ENCODE data around the gene STH. TPM values are rescaled to one million over a fixed set of nuclear protein-coding genes. Genes with fewer than 3 reads are reported as not detected.

Gene STH
- total and polyA plus RNA-seq, 10 of the 15 experiments (the other 5 are each of a cell fraction or from before 2014, with no cell fraction given), result not detected

GRCh38 chr17:46020023-46020761, 21.1 kb downstream of the STH start (continued):
- TF ChIP-seq, protein P1, sequence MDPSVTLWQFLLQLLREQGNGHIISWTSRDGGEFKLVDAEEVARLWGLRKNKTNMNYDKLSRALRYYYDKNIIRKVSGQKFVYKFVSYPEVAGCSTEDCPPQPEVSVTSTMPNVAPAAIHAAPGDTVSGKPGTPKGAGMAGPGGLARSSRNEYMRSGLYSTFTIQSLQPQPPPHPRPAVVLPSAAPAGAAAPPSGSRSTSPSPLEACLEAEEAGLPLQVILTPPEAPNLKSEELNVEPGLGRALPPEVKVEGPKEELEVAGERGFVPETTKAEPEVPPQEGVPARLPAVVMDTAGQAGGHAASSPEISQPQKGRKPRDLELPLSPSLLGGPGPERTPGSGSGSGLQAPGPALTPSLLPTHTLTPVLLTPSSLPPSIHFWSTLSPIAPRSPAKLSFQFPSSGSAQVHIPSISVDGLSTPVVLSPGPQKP (IDR thresholded peaks at IDR 0.05; ENCODE audit: low read depth, low read length), result no peak
- no peak for TF ChIP-seq RAD21 (IDR thresholded peaks at IDR 0.05; ENCODE audit: insufficient read depth, low read depth, low read length)
- 0 out of 2 replicates have a peak, but pooled peaks have one; percentile 31 for TF ChIP-seq IKZF1 (conservative IDR thresholded peaks at IDR 0.05)
- peak; percentile 30; the same call in 1 of the 2 replicates for TF ChIP-seq YY1 (IDR thresholded peaks at IDR 0.05; ENCODE audit: low read depth, low read length)
- peak; percentile 83 for TF ChIP-seq SPI1 (IDR thresholded peaks at IDR 0.05; ENCODE audit: borderline replicate concordance, insufficient read depth, low read depth, low read length)
- TF ChIP-seq IKZF2 (IDR thresholded peaks at IDR 0.05), result 0 out of 4 replicates have a peak, but pooled peaks of 1 of the 2 experiments have one; percentile 13
- no peak for TF ChIP-seq SUZ12 (IDR thresholded peaks at IDR 0.05; ENCODE audit: unreplicated experiment)
- TF ChIP-seq ZNF207 (IDR thresholded peaks at IDR 0.05; ENCODE audit: borderline replicate concordance), result no peak

DNA sequence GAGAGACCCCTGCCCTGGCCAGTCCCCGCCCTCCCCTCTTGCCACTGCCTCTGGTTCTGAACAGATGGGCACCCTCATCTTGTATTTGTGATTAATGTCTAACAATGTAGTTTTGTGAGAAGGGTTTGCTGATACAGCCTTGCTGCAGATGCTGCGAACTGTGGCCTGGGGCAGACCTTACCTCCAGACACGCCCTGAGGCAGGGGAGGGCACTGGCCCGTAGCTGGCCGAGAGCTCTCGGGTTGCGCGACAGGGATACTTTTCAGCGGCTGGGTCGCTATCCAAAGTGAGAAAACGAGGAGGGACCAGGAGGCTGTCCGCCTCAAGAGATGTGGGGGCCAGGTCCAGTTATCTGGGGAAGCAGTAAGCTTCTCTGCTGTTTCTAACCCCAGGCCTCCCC, 21.9 kb downstream of the STH start:
- POLR2A ChIA-PET, result interaction anchor here (1.3 kb wide), 1 partner anchor 124 kb away, joined by 7 read pairs; no protein-coding TSS in a partner anchor
- no peaks in the 10 kb centered on the region for H3K27me3 ChIP-seq (replicated peaks in 1 of 2; ENCODE audit: control insufficient read depth in 2 of 2, insufficient read depth in 2 of 2, low read length in 1 of 2)
- no peak overlapping the region for H3K9ac ChIP-seq (ENCODE audit: control insufficient read depth, insufficient read depth, low read length)
- no peak for ATAC-seq
- RAD21 ChIA-PET (ENCODE audit: unreplicated experiment), result interaction anchor here (0.7 to 1.3 kb wide), 3 partner anchors 13 to 166 kb away, joined by 3 read pairs; no protein-coding TSS in a partner anchor
- H4K20me1 ChIP-seq (ENCODE audit: control insufficient read depth, insufficient read depth), result no peaks in the 10 kb centered on the region
- no peaks in the 10 kb centered on the region for H3K9me3 ChIP-seq (replicated peaks; ENCODE audit: control insufficient read depth, insufficient read depth, low read length)
- no peaks in the 10 kb centered on the region for H3K79me2 ChIP-seq (ENCODE audit: control insufficient read depth, insufficient read depth, low read length)
- H3K4me3 ChIP-seq, result no peak overlapping the region
- SMC1A ChIA-PET (ENCODE audit: uncharacterized antibody, unreplicated experiment), result interaction anchor here (0.9 to 2.2 kb wide), 4 partner anchors 13 to 185 kb away, joined by 3 to 9 read pairs (median 3); partner anchors contain the start of gene KANSL1
- no peak overlapping the region for H2AFZ ChIP-seq (ENCODE audit: control insufficient read depth, low read depth, low read length)
- no TSS peak for BruUV-seq (replicated peaks)
- no peaks in the 10 kb centered on the region for H3K36me3 ChIP-seq (ENCODE audit: control insufficient read depth in 2 of 2, insufficient read depth in 2 of 2, low read length in 1 of 2)
- peaks cover 15% of the 10 kb centered on the region for H3K4me1 ChIP-seq (ENCODE audit: control insufficient read depth, insufficient read depth, low read length)
- WGBS (ENCODE audit: insufficient coverage, insufficient replicate concordance, low lambda C conversion rate, missing lambda C conversion rate), result 96% methylated on average over 12 of the region's 12 CpGs
- in situ Hi-C loops (cut with MboI), result no loop called here
- no peak overlapping the region for H3K4me2 ChIP-seq (ENCODE audit: control insufficient read depth, insufficient read depth)
- intact Hi-C loops (cut with micrococcal nuclease; ENCODE audit: unreplicated experiment), result no loop called here
- TF ChIP-seq SREBF1 (IDR thresholded peaks at IDR 0.05; ENCODE audit: low read length), result no peak
- no peak for TF ChIP-seq SMAD1 (IDR thresholded peaks at IDR 0.05; ENCODE audit: low read depth, partially characterized antibody)
- no peak for TF ChIP-seq SP1 (IDR thresholded peaks at IDR 0.05; ENCODE audit: low read depth, low read length)
- TF ChIP-seq, protein P2, sequence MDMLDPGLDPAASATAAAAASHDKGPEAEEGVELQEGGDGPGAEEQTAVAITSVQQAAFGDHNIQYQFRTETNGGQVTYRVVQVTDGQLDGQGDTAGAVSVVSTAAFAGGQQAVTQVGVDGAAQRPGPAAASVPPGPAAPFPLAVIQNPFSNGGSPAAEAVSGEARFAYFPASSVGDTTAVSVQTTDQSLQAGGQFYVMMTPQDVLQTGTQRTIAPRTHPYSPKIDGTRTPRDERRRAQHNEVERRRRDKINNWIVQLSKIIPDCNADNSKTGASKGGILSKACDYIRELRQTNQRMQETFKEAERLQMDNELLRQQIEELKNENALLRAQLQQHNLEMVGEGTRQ (IDR thresholded peaks at IDR 0.05; ENCODE audit: borderline replicate concordance, low read depth, low read length), result no peak
- TF ChIP-seq MXI1 (IDR thresholded peaks at IDR 0.05; ENCODE audit: low read depth, low read length), result no peak
- TF ChIP-seq RFX5 (IDR thresholded peaks at IDR 0.05; ENCODE audit: low read depth, low read length), result no peak
- no peak for TF ChIP-seq POLR2A (IDR thresholded peaks at IDR 0.05; ENCODE audit: low read depth, low read length)
- no peak for TF ChIP-seq NBN (IDR thresholded peaks at IDR 0.05)
- TF ChIP-seq MYB (IDR thresholded peaks at IDR 0.05; ENCODE audit: borderline replicate concordance, low read depth, low read length), result no peak
- TF ChIP-seq SPI1 (IDR thresholded peaks at IDR 0.05; ENCODE audit: borderline replicate concordance, insufficient read depth, low read depth, low read length), result no peak
- no peak for DNase-seq (ENCODE audit: low read depth, low spot score)
- H3K27ac ChIP-seq (ENCODE audit: control insufficient read depth, insufficient read depth), result no peak overlapping the region
- CTCF ChIA-PET, result interaction anchor here (0.6 to 1.8 kb wide), 4 partner anchors 17 to 266 kb away, joined by 3 to 4 read pairs (median 3); no protein-coding TSS in a partner anchor
- FAIRE-seq, result no peak

All from GM12878 (cell line).